ENCODE measurements around the gene KLK2. TPM values are rescaled to one million over a fixed set of nuclear protein-coding genes. Genes with fewer than 3 reads are reported as not detected.

Gene KLK2
- total RNA-seq, 1 donor, result not detected

DNA sequence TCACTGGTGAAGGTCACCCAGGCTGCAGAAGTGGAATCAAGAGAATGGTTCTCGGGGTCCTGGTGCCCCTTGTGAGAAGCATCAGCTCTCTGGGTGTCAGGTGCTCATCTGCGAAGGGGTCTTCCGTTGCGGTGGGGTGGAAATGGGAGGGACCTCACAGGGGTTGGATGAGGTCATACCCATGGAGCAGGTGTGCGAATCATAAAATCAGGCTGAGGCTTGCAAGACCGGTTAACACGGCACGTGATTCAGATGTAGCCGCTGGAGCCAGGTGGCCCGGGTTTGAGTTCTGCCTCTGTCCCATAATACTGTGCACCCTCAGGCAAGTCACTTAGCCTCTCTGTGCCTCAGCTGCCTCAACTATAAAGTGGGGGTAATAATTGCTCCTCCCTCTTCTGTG is 35.9 kb upstream of the KLK2 start:
- no peak overlapping the region for H3K27ac ChIP-seq (ENCODE audit: low read depth, low read length)
- TF ChIP-seq, protein P1, sequence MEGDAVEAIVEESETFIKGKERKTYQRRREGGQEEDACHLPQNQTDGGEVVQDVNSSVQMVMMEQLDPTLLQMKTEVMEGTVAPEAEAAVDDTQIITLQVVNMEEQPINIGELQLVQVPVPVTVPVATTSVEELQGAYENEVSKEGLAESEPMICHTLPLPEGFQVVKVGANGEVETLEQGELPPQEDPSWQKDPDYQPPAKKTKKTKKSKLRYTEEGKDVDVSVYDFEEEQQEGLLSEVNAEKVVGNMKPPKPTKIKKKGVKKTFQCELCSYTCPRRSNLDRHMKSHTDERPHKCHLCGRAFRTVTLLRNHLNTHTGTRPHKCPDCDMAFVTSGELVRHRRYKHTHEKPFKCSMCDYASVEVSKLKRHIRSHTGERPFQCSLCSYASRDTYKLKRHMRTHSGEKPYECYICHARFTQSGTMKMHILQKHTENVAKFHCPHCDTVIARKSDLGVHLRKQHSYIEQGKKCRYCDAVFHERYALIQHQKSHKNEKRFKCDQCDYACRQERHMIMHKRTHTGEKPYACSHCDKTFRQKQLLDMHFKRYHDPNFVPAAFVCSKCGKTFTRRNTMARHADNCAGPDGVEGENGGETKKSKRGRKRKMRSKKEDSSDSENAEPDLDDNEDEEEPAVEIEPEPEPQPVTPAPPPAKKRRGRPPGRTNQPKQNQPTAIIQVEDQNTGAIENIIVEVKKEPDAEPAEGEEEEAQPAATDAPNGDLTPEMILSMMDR (IDR thresholded peaks at IDR 0.05; ENCODE audit: extremely low read depth, low read depth, low read length), result no peak
- no peak for DNase-seq (ENCODE audit: insufficient read length, low spot score, missing footprints)
- no peaks in the 10 kb centered on the region for H3K9me3 ChIP-seq (ENCODE audit: low read depth, low read length)
- no peak overlapping the region for H2AFZ ChIP-seq (ENCODE audit: low read length)
- no peak overlapping the region for H3K4me2 ChIP-seq (ENCODE audit: insufficient read depth, low read length)
- no peaks in the 10 kb centered on the region for H4K20me1 ChIP-seq (ENCODE audit: insufficient read depth, low read length)
- no peaks in the 10 kb centered on the region for H3K79me2 ChIP-seq (ENCODE audit: insufficient read depth, low read length)
- H3K4me1 ChIP-seq (ENCODE audit: insufficient read depth, low read length), result peaks cover 5% of the 10 kb centered on the region
- peaks cover 7% of the 10 kb centered on the region for H3K27me3 ChIP-seq (ENCODE audit: insufficient read depth, low read length)
- H3K4me3 ChIP-seq (ENCODE audit: insufficient read depth, low read length), result no peak overlapping the region
- H3K36me3 ChIP-seq (ENCODE audit: insufficient read depth, low read length), result no peaks in the 10 kb centered on the region

DNA sequence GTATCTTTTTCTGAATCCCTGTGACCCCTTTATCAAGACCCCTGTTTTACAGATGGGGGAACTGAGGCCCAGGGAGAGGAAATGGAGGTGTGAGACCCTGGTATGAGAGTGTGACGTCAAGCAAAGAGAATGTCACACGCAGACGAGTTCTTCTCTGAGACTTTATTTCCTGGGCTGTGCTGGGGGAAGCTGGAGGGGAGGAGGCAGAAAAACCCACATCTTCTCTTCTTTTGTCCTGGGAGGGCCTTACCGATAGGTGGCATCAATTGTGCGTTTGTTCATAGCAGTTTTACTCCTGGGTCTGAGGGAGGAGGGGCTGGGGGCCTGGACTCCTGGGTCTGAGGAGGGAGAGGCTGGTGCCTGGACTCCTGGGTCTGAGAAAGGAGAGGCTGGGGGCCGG is 35.0 kb upstream of the KLK2 start:
- Histone ChIP-seq H3K27me3 (ENCODE audit: insufficient read depth, low read length) (peaks cover 7% of the 10 kb centered on the region), H3K27ac (ENCODE audit: low read depth, low read length) (no peak overlapping the region), H3K4me1 (ENCODE audit: insufficient read depth, low read length) (peaks cover 5% of the 10 kb centered on the region), H3K36me3 (ENCODE audit: insufficient read depth, low read length) (no peaks in the 10 kb centered on the region), H3K4me2 (ENCODE audit: insufficient read depth, low read length) (no peak overlapping the region), H4K20me1 (ENCODE audit: insufficient read depth, low read length) (no peaks in the 10 kb centered on the region), H3K9me3 (ENCODE audit: low read depth, low read length) (no peaks in the 10 kb centered on the region), H3K79me2 (ENCODE audit: insufficient read depth, low read length) (no peaks in the 10 kb centered on the region), H3K4me3 (ENCODE audit: insufficient read depth, low read length) (no peak overlapping the region), H2AFZ (ENCODE audit: low read length) (no peak overlapping the region)
- peak; percentile 90 for DNase-seq (ENCODE audit: insufficient read length, low spot score, missing footprints)
- TF ChIP-seq, protein P1 (IDR thresholded peaks at IDR 0.05; ENCODE audit: extremely low read depth, low read depth, low read length), result no peak

DNA sequence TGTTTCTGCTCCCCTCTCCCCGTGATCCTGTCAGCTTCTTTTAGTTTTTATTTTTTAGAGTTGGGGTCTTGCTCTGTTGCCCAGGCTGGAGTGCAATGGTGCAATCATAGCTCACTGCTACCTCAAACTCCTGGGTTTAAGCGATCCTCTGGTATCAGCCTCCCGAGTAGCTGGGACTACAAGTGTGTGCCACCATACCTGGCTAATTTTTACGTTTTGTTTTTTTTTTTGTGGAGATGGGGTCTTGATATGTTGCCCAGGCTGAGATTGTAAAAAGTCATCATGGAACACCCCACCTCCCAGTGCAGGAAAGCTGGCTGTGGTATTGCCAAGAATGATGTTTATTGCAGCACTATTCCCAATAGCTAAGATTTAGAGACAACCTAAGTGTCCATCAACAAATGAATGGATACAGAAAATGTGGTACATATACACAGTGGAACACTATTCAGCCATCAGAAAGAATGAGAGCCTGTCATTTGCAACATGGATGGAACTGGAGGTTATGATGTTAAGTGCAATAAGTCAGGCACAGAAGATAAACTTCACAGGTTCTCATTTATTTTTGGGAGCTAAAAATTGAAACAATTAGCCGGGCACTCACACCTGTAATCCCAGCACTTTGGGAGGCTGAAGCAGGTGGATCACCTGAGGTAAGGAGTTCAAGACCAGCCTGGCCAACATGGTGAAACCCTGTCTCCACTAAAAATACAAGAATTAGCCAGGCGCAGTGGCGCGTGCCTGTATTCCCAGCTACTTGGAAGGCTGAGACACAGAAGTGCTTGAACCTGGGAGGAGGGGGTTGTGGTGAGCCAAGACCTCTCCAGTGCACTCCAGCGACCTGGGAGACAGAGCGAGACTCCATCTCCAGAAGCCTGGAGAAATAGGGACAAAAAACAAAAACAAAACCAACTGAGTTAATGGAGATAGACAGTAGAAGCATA is 33.3 kb upstream of the KLK2 start:
- peaks cover 5% of the 10 kb centered on the region for H3K4me1 ChIP-seq (ENCODE audit: insufficient read depth, low read length)
- no peaks in the 10 kb centered on the region for H4K20me1 ChIP-seq (ENCODE audit: insufficient read depth, low read length)
- H3K4me3 ChIP-seq (ENCODE audit: insufficient read depth, low read length), result no peak overlapping the region
- H3K36me3 ChIP-seq (ENCODE audit: insufficient read depth, low read length), result no peaks in the 10 kb centered on the region
- DNase-seq (ENCODE audit: insufficient read length, low spot score, missing footprints), result no peak
- TF ChIP-seq, protein P1 (IDR thresholded peaks at IDR 0.05; ENCODE audit: extremely low read depth, low read depth, low read length), result no peak
- no peak overlapping the region for H2AFZ ChIP-seq (ENCODE audit: low read length)
- no peaks in the 10 kb centered on the region for H3K79me2 ChIP-seq (ENCODE audit: insufficient read depth, low read length)
- H3K27me3 ChIP-seq (ENCODE audit: insufficient read depth, low read length), result peaks cover 7% of the 10 kb centered on the region
- no peak overlapping the region for H3K27ac ChIP-seq (ENCODE audit: low read depth, low read length)
- no peak overlapping the region for H3K4me2 ChIP-seq (ENCODE audit: insufficient read depth, low read length)
- no peaks in the 10 kb centered on the region for H3K9me3 ChIP-seq (ENCODE audit: low read depth, low read length)

DNA sequence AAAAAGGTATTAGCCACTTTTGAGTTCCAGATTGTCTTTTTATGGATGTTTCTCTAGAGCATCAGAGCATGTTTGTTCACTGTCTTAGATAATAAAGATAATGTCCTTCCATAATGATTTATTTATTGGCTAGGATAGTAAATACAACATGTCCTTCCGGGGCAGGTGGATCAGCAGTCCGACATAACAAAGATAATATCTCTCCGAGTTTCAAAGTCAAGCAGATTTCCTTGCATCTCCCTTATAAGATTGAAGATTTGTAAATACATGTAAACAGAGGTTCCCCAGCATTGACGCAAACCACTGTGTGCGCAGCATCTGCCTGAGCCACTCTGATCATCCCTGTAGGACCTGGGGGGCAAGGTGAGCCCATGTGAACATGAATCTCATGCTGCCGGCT is 31.1 kb upstream of the KLK2 start:
- Histone ChIP-seq H3K36me3 (ENCODE audit: insufficient read depth, low read length) (no peaks in the 10 kb centered on the region), H3K4me2 (ENCODE audit: insufficient read depth, low read length) (no peak overlapping the region), H3K4me1 (ENCODE audit: insufficient read depth, low read length) (no peaks in the 10 kb centered on the region), H2AFZ (ENCODE audit: low read length) (no peak overlapping the region), H3K4me3 (ENCODE audit: insufficient read depth, low read length) (no peak overlapping the region), H4K20me1 (ENCODE audit: insufficient read depth, low read length) (no peaks in the 10 kb centered on the region), H3K27me3 (ENCODE audit: insufficient read depth, low read length) (no peaks in the 10 kb centered on the region), H3K79me2 (ENCODE audit: insufficient read depth, low read length) (no peaks in the 10 kb centered on the region), H3K27ac (ENCODE audit: low read depth, low read length) (no peak overlapping the region), H3K9me3 (ENCODE audit: low read depth, low read length) (no peaks in the 10 kb centered on the region)
- TF ChIP-seq, protein P1 (IDR thresholded peaks at IDR 0.05; ENCODE audit: extremely low read depth, low read depth, low read length), result no peak
- peak; percentile 37 for DNase-seq (ENCODE audit: insufficient read length, low spot score, missing footprints)
